Activated CD4-positive, alpha-beta T cell treated with anti-CD3 and anti-CD28 coated beads for 48 hours (primary cell): Measurements from ENCODE around the gene TMEM59.
"Not testable (repeated sequence)": the region's sequence is repeated elsewhere in the genome, so short reads cannot be mapped to it uniquely, and the experiment has no call there.

ENCODE experiments used
- DNase-seq: peaks from one replicate; pipeline ENCODE4 v3.0.0-alpha.2; 2020

Gene TMEM59

DNA sequence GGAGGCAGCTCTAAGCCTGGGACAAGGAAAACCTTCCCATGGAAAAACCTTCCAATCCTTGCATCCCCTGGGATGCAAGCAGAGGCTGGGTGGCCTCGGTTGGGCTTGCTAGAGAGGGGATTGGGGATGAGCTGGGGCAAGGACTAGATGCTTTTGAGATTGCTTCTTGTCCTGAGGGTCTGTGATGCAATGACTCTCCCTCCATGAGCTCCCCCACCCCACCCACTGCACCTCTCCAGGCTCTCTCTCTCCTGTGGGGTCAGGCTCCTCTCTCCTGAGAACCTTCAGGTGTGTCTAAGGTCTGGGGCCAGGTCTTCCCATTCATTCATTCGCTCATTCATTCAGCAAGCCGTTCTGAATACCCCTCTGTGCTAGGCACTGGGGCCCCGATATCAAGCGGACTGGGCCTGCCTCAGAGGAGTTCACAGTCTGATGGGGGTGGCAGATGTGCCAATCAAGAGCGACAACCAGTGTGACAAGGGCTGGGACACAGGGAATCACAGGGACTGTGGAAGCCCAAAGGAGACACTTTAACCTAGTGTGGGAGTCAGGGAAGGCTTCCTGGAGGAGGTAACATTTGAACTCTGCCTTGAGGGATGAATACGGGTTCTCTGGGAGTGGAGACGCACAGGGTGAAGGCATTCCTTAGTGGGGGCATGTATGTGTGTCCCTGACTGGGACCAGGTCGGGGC is 41.5 kb downstream of the TMEM59 start:
- DNase-seq: no peak

DNA sequence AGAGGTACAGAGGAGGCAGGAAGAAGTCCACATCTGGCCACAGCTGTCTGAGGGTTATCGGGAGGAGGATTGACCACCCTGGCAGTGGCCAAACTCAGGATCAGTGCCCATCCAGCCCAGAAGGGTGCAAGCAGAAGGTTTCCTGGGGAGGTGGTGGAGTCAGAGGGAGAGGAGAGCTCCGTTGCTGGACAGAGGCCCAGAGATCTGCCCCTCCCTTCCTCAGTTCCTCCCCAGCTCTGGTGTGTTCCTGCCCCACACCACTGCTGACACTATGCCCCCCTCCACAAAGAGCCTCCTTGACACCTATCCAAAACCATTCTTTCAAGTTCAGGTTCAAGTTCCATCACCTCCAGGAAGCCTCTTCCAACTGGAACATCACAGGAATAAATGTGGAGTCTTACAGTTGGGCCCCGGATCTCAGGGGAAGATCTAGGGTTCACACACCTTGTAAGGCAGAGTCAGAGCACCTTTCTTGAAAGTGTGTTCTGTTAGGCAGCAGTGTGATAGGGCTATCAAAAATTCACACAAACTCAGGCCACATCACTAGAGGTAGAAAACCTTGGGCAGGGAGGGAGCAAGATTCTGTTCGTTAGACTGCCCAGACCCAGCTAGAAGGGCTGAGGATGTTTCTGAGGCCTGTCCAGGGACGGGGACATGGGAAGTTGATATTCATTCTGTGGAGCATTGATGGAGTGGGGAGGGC is 42.4 kb downstream of the TMEM59 start:
- DNase-seq: no peak

DNA sequence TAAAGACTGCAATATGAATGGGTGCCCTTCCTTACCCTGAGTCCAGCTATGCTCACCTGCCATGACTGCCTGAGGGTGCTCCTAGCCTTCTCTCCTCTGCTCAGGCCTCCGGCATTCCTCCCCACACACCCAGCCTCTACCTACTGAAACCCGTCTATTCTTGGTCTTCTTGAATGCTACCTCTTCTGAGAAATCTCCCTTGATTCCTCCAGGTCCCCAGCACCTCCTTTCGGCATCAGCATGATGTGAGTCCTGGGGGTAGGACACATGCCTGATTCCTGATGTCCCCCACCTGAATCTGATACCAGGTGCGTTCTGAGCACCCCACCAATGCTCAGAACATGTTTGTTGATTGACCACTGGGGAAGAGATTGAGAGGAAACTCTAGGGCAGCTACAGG is 43.6 kb downstream of the TMEM59 start:
- DNase-seq: no peak

DNA sequence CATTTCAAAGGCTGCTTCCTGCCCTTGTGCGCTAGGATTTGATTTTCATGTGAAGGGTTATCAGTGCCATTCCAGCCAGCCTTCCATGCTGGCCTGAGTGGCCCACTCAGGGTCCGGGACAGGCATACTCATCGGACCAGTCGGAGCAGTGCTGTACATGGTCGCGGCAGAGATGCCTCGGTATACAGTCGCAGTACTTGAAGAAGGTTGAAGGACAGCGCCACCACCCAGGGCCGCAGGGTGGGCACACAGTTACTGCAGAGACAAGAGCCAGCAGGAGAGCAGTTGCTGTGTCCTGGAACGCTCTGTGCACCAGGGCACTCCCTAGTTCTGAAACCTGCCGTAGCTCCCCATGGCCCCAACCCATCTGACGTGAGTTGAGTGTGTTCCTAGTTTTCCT is 44.1 kb downstream of the TMEM59 start:
- no peak for DNase-seq

DNA sequence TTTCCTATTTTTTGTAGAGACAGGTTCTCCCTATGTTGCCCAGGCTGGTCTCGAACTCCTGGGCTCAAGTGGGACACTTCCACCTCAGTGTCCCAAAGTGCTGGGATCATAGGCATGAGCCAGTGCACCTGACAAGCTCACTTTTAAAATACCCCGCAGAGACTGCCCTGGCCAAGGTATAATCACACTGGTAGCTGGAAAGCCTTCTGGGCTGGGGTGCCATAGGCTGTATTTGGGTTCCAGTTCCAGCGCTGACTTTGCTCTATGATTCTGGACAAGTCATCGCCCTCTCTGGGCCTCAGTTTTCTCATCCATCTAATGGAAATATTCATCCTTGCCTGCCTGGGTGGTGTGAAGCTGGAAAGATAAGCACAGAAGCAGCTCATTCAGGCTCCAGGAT is 45.4 kb downstream of the TMEM59 start:
- no peak for DNase-seq

DNA sequence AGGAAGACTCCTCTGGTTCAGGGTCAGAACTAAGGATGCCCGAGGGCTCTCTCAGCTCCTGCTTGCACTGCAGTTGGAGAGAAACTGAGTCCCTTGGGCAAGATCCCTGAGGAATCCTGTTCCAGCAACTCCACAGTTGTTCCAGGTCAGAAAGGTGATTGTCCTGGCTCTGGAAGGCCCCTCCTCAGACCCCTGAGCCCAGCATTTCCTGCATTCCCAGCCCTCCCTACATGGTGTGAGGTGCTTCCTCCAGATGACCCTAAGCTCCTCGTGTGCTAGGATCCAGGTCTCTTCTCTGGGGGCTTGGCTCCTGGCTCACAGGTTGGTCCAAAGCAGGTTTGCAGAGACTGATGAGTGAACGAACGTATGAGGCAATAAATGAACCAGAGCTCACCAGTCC is 46.5 kb downstream of the TMEM59 start:
- no peak for DNase-seq

DNA sequence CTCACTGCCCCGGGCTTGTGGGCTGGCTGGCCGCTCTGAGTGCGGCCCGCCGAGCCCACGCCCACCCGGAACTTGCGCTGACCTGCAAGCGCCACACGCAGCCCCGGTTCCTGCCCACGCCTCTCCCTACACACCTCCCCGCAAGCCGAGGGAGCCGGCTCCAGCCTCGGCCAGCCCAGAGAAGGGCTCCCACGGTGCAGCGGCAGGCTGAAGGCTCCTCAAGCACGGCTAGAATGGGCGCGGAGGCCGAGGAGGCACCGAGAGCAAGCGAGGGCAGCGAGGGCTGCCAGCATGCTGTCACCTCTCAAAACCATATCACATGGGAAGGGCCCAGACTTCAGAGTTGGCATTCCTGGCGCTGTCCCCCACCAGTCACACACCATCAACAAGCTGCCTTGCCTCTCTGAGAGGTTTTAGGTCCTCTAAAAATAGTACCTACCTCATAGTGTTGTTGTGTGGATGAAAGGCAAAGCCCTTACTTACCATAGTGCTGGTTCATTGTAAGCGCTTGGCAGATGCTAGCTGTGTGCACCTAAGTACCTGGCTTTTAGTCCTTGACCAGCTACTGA is 48.4 kb downstream of the TMEM59 start:
- DNase-seq: no peak

DNA sequence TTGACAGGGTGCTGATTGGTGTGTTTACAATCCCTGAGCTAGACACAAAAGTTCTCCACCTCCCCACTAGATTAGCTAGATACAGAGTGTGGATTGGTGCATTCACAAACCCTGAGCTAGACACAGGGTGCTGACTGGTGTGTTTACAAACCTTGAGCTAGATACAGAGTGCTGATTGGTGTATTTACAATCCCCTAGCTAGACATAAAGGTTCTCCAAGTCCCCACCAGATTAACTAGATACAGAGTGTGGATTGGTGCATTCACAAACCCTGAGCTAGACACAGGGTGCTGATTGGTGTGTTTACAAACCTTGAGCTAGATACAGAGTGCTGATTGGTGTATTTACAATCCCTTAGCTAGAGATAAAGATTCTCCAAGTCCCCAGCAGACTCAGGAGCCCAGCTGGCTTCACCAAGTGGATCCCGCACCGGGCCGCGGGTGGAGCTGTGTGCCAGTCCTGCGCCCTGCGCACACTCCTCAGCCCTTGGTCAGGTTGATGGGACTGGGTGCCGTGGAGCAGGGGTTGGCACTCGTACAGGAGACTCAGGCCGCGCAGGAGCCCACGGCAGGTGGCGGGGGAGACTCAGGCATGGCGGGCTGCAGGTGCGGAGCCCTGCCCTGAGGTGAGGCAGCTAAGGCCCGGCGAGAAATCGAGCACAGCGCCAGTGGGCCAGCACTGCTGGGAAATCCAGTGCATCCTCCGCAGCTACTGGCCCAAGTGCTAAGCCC is 49.1 kb downstream of the TMEM59 start:
- not testable (repeated sequence) for DNase-seq

DNA sequence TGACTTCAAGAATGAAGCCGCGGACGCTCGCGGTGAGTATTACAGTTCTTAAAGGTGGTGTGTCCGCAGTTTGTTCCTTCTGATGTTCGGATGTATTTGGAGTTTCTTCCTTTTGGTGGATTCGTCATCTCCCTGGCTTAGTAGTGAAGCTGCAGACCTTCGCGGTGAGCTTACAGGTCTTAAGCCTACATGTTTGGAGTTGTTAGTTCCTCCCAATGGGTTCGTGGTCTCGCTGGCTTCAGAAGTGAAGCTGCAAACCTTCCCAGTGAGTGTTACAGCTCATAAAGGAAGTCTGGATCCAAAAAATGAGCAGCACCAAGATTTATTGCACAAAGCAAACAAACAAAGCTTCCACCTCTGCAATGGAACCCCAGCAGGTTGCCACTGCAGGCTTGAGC is 49.8 kb downstream of the TMEM59 start:
- DNase-seq: no peak

DNA sequence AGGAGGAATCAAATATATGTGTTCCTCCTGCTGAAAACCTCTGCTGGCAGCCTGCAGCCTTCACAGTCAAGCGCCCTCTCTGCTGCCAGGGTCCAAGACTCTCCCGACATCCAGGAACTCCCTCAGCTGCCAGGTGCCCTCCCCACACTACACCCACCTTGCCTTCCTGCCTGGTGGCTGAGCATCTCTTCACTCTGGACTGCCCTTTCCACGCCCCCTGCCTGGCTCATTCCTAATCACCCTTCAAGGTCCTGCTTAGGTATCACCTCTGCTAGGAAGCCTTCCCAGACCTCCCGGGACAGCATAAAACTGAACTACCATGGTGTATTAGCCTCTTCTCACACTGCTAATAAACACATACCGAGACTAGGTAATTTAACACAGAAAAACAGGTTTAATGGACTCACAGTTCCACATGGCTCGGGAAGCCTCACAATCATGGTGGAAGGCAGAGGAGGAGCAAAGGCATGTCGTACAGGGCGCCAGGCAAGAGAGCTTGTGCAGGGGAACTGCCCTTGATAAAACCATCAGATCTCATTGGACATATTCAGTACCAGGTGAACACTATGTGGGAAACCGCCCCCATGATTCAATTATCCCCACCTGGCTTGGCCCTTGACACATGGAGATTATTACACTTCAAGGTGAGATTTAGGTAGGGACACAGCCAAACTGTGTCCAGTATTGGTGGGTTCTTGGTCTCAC is 50.3 kb downstream of the TMEM59 start:
- no peak for DNase-seq

DNA sequence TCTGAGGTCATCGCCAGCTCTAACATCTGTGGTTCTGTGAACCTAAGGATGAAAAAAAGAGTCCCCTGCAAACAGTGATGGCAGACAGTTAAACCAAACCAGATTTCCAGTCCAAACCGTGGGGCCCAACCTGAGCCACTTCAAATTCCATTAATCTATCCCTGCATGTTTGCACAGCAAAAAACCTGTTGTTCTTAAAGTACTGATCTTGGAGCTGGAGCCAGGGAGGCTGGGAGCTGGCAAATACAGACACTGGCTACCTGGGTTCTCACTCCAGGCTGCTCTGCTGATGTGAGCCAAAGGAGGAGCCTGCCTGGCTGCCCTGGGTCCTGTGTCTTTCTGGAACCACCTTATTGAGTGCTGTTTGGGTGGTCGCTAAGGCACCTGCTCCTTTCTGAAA is 51.4 kb downstream of the TMEM59 start:
- no peak for DNase-seq

DNA sequence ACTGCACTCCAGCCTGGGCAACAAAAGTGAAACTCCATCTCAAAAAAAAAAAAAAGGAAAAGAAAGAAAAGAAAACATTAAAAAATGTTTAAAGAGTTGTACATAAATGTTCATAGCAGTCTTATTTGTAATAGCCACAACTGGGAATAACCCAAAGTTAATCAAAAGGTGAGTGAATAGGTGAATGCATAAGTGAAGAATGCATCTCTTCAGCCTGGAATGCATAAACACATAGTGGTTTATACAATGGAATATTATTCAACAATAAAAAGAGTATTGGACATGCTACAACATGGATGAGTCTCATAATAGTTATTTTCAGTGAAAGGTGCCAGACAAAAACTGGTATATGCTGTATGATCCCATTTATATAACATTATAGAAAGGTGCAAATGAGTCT is 53.1 kb downstream of the TMEM59 start:
- DNase-seq: no peak

DNA sequence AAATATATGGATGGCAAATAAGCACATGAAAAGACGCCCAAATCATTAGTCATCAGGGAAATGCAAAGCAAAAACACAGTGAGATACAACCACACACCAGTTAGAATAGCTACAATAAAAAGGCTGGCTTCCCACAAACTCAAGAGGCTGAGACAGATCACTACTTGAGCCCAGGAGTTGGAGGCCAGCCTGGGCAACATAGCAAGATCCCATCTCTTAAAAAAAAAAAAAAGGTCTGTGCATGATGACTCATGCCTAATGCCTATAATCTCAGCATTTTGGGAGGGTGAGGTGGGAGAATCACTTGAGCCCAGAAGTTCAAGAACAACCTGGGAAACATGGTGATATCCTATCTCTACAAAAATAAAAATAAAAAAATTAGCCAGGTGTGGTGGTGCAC is 54.8 kb downstream of the TMEM59 start:
- no peak for DNase-seq

DNA sequence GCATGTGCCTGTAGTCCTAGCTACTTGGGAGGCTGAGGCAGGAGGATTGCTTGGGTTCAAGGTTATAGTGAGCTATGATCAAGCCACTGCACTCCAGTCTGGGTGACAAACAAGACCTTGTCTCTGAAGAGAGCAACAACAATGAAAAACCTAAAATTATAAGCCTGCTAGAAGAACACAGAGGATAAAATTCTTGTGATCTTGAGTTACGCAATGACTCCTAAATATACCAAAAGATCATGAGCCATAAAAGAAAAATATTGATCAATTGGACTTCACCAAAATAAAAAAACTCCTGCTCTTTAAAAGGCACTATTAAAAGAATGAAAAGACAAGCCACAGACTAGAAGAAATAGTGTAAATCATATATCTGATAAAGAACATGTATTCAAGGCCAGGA is 57.3 kb downstream of the TMEM59 start:
- DNase-seq: no peak

DNA sequence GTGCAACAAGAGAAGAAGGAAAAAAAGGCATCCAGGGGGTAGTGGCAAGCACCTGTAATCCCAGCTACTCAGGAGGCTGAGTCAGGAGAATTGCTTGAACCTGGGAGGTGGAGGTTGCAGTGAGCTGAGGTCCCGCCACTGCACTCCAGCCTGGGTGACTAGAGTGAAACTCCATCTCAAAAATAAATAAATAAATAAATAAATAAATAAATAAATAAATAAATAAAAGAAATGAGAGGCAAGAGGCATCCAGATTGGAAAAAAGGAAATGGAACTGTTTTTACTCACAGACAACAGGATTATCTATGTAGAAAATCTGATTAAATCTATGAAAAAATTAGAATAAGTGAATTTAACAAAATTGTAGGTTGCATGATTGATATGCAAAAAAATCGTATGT is 58.5 kb downstream of the TMEM59 start:
- not testable (repeated sequence) for DNase-seq

DNA sequence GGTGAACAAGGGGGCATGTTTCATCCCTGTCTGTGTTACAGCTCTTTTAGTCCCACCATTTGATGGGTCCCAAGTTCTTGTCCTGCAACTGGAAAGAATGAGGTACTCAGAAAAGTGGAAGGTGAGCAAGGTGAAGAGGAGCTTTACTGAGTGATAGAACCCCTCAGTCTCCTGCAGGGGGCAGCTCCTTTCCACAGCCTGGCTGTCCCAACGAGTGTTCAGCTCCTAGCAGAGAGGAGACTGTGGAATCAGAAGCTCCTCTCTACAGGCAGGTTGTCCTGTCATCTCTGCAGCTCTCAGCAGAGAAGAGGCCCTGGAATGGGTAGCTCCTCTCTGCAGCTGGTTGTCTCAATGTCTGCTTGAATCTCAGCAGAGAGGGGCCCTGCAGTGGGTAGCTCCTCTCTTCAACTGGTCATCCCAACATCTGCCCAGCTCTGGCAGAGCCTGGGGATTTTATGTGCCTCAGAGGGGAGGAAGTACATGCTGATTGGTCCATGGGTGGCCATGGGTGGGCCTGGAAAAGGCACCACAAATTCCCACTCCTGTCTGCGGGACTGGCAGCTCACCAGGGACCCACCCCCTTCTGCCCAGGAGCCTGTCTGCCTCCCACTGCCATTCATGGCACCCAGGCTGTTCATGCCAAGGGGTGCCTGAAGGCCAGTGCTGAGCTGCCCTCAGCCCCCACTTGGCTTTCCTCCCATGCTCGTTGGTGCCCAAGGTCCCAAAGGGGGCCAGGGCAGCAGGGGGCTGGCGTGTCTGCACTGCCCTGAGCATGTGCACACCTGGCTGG is 60.7 kb downstream of the TMEM59 start:
- peak; percentile 11 for DNase-seq

DNA sequence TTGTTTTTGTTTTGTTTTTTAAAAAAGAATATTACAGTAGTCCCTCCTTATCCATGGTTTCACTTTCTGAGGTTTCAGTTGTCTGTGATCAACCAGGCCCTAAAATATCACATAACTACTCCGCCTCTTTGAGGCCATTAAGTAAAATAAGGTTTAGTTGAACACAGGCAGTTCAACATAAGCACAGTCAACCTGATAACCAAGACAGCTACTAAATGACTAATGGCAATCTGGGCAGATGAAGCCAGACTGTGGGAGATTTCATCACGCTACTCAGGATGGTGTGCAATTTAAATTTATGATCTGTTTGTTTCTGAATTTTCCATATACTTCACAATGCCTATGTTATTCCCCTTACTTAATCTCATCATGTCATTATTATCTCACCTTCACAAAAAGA is 65.1 kb downstream of the TMEM59 start:
- DNase-seq: peak; percentile 21

DNA sequence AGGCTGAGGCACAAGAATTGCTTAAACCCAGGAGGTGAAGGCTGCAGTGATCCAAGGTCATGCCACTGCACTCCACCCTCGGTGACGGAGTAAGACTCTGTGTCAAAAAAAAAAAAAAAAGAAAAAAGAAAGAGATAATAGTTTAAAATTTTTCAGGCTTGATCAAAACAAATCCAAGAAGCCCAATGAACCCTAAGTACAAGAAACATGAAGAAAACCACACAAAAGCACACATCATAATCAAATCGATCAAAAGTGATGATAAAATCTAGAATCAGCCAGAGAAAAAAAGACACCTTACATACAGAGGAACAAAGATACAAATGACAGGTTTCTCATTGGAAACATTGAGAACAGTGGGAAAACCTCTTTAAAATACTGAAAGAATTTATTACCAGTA is 66.5 kb downstream of the TMEM59 start:
- no peak for DNase-seq

DNA sequence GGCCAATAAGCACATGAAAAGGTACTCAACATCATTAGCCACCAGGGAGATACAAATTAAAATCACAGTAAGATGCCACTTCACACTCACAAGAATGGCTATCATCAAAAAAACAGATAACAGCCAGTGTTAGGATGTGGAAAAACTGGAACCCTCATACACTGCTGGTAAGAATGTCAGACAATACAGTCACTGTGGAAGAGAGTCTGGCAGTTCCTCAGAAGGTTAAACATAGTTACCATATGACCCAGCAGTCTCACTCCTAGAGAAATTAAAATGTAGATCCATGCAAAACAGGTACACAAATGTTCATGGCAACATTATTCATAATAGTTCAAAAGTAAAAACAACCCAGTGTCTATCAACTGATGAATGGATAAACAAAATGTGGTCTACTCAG is 68.3 kb downstream of the TMEM59 start:
- no peak for DNase-seq

DNA sequence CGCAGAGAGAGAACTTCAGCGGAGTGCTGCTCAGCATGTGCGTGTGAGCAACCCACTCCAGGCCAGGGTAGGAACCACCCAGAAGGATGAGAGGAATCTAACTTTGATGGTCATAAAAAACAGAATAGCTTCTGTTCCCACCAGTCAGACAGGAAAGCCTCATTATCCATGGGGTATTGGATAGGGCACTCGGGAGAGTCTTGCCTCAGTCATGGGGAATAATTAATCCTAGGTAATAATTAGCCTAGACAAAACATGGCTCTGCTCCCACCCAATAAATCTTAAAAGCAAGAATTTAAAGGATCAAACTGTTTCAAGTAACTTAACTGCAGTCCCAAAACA is 70.3 kb downstream of the TMEM59 start:
- no peak for DNase-seq

DNA sequence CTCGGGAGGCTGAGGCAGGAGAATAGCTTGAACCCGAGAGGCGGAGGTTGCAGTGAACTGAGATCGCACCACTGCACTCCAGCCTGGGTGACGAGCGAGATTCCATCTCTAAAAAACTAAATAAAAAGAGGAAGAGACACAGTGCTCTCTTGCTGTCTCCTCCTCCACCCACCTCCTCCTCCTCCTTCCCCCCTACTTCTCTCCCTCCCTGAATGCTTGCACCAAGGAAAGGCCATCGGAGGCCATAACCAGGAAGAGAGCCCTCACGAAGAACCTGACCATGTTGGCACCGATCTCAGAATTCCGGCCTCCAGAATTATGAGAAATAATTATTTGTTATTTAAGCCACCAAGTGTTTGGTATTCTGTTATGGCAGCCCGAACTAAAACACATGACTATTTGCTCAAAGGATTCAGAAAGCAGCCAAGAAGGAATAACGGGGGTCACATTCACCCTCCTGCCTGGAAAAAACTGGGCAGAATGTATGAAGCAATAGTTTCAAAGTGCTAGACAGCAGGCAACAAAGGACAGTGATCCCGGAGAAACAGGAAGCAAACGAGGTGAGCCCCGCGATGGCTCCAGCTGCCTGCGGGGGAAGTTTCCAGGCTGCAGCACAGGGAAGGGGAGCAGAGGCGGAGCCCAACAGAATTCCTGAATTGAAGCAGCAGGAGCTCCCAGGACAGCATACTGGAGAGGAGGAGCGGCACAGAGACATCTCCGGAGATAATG is 70.8 kb downstream of the TMEM59 start:
- no peak for DNase-seq

DNA sequence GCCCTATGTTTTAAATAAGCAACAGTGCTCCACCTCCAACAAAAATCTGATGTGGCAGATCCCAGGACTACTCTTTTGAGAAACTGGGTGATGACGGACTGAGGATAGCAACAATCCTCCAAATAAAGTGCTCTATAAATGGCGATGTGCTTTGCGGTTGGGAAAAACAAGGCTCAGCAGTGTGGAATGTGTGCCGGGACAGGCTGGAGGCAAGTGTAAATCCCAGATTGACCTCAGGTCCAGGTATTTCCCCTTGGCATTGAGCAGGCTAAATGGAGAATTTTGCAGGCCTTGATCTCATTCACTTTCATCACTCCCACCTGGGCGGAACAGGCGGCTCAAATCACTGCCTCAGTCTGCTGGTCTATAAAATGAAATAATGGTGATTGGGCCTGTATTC is 71.8 kb downstream of the TMEM59 start:
- DNase-seq: no peak
